ENCODE measurements around the gene SGSM1. TPM values are rescaled to one million over a fixed set of nuclear protein-coding genes. Genes with fewer than 3 reads are reported as not detected.
"Not testable (repeated sequence)": the region's sequence is repeated elsewhere in the genome, so short reads cannot be mapped to it uniquely, and the experiment has no call there.

SGSM1 gene
- total RNA-seq, 2 donors from 2014 or later = 0.70 to 3.0 TPM

GRCh38 chr22:24836282-24836681, 30.3 kb downstream of the SGSM1 start:
- no peaks in the 10 kb centered on the region for H3K9me3 ChIP-seq (ENCODE audit: control insufficient read depth, low read length, poor library complexity, severe bottlenecking)
- H3K27me3 Mint-ChIP-seq = peaks cover 7% of the 10 kb centered on the region
- peaks cover 12% of the 10 kb centered on the region for H3K4me1 Mint-ChIP-seq
- ATAC-seq (no peak), DNase-seq (no peak)
- H3K36me3 Mint-ChIP-seq (ENCODE audit: low read depth) = peaks cover 8% of the 10 kb centered on the region
- no peak overlapping the region for H3K4me3 Mint-ChIP-seq
- no peak overlapping the region for H3K27ac Mint-ChIP-seq

- not testable (repeated sequence) for H3K4me1 Mint-ChIP-seq; DNase-seq; H3K9me3 ChIP-seq (ENCODE audit: control insufficient read depth, low read length, poor library complexity, severe bottlenecking); H3K4me3 Mint-ChIP-seq; H3K27me3 Mint-ChIP-seq; H3K27ac Mint-ChIP-seq; ATAC-seq; H3K36me3 Mint-ChIP-seq (ENCODE audit: low read depth)
These were observed 31.5 kb downstream of the SGSM1 start for GRCh38 chr22:24837517-24837916.

GRCh38 chr22:24841261-24841660, 35.2 kb downstream of the SGSM1 start:
- H3K27me3 Mint-ChIP-seq = no peaks in the 10 kb centered on the region
- H3K27ac Mint-ChIP-seq = no peak overlapping the region
- H3K4me1 Mint-ChIP-seq = peaks cover 3% of the 10 kb centered on the region
- H3K9me3 ChIP-seq (ENCODE audit: control insufficient read depth, low read length, poor library complexity, severe bottlenecking) = no peaks in the 10 kb centered on the region
- ATAC-seq (no peak), DNase-seq (no peak)
- H3K36me3 Mint-ChIP-seq (ENCODE audit: low read depth) = no peaks in the 10 kb centered on the region
- H3K4me3 Mint-ChIP-seq = no peak overlapping the region

- ATAC-seq (no peak), DNase-seq (no peak)
- no peaks in the 10 kb centered on the region for H3K9me3 ChIP-seq (ENCODE audit: control insufficient read depth, low read length, poor library complexity, severe bottlenecking)
- H3K27ac Mint-ChIP-seq = no peak overlapping the region
- H3K4me3 Mint-ChIP-seq = no peak overlapping the region
- no peaks in the 10 kb centered on the region for H3K27me3 Mint-ChIP-seq
- H3K4me1 Mint-ChIP-seq = peaks cover 5% of the 10 kb centered on the region
- H3K36me3 Mint-ChIP-seq (ENCODE audit: low read depth) = peaks cover 4% of the 10 kb centered on the region
These were observed 37.0 kb downstream of the SGSM1 start for GRCh38 chr22:24843048-24843447.

GRCh38 chr22:24845041-24845898, 39.3 kb downstream of the SGSM1 start:
- H3K9me3 ChIP-seq (ENCODE audit: control insufficient read depth, low read length, poor library complexity, severe bottlenecking) = no peaks in the 10 kb centered on the region
- H3K36me3 Mint-ChIP-seq (ENCODE audit: low read depth) = peaks cover 4% of the 10 kb centered on the region
- H3K4me1 Mint-ChIP-seq = peaks cover 8% of the 10 kb centered on the region
- H3K27ac Mint-ChIP-seq = no peak overlapping the region
- no peak for DNase-seq
- H3K4me3 Mint-ChIP-seq = no peak overlapping the region
- ATAC-seq = no peak
- H3K27me3 Mint-ChIP-seq = no peaks in the 10 kb centered on the region

DNA sequence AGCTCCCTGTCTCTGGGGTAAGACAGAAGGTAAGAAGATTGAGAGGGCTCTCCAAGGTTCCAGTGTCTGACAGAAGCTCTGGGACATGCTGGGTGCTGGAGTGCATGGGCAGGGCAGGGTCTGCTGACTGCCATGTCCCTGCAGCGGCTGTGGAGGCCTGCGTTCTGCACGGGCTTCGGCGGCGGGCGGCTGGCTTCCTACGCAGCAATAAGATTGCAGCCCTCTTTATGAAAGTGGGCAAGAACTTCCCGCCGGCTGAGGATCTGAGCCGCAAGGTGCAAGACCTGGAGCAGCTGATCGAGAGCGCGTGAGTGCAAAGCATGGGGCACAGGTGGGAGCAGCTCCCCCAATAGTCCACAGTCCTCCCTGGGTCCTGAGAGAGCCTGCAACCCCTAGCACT, 41.5 kb downstream of the SGSM1 start:
- no peak overlapping the region for H3K4me3 Mint-ChIP-seq
- no peak for ATAC-seq

GRCh38 chr22:24848559-24849168, 42.7 kb downstream of the SGSM1 start:
- H3K4me3 Mint-ChIP-seq = no peak overlapping the region
- peaks cover 6% of the 10 kb centered on the region for H3K4me1 Mint-ChIP-seq
- no peak overlapping the region for H3K27ac Mint-ChIP-seq
- ATAC-seq = no peak
- H3K27me3 Mint-ChIP-seq = no peaks in the 10 kb centered on the region
- DNase-seq = no peak
- peaks cover 4% of the 10 kb centered on the region for H3K36me3 Mint-ChIP-seq (ENCODE audit: low read depth)
- H3K9me3 ChIP-seq (ENCODE audit: control insufficient read depth, low read length, poor library complexity, severe bottlenecking) = no peaks in the 10 kb centered on the region

More for the DNA sequence above, 41.5 kb downstream of the SGSM1 start:
- H3K4me1 Mint-ChIP-seq = peaks cover 6% of the 10 kb centered on the region
- no peak overlapping the region for H3K27ac Mint-ChIP-seq
- no peaks in the 10 kb centered on the region for H3K27me3 Mint-ChIP-seq
- peaks cover 4% of the 10 kb centered on the region for H3K36me3 Mint-ChIP-seq (ENCODE audit: low read depth)
- no peak for DNase-seq
- H3K9me3 ChIP-seq (ENCODE audit: control insufficient read depth, low read length, poor library complexity, severe bottlenecking) = no peaks in the 10 kb centered on the region

- ATAC-seq (no peak), DNase-seq (no peak)
- Mint-ChIP-seq H3K27me3 (no peaks in the 10 kb centered on the region), H3K36me3 (ENCODE audit: low read depth) (peaks cover 5% of the 10 kb centered on the region), H3K4me3 (no peak overlapping the region), H3K4me1 (no peaks in the 10 kb centered on the region), H3K27ac (no peak overlapping the region)
- H3K9me3 ChIP-seq (ENCODE audit: control insufficient read depth, low read length, poor library complexity, severe bottlenecking) = no peaks in the 10 kb centered on the region
These were observed 49.8 kb downstream of the SGSM1 start for GRCh38 chr22:24855794-24856193.

- no peaks in the 10 kb centered on the region for H3K9me3 ChIP-seq (ENCODE audit: control insufficient read depth, low read length, poor library complexity, severe bottlenecking)
- no peak overlapping the region for H3K27ac Mint-ChIP-seq
- H3K36me3 Mint-ChIP-seq (ENCODE audit: low read depth) = peaks cover 5% of the 10 kb centered on the region
- DNase-seq = no peak
- H3K4me3 Mint-ChIP-seq = no peak overlapping the region
- H3K4me1 Mint-ChIP-seq = no peaks in the 10 kb centered on the region
- H3K27me3 Mint-ChIP-seq = no peaks in the 10 kb centered on the region
- no peak for ATAC-seq
These were observed 51.6 kb downstream of the SGSM1 start for GRCh38 chr22:24857576-24857975.

GRCh38 chr22:24859587-24859986, 53.6 kb downstream of the SGSM1 start:
- no peaks in the 10 kb centered on the region for H3K9me3 ChIP-seq (ENCODE audit: control insufficient read depth, low read length, poor library complexity, severe bottlenecking)
- peaks cover 5% of the 10 kb centered on the region for H3K36me3 Mint-ChIP-seq (ENCODE audit: low read depth)

DNA sequence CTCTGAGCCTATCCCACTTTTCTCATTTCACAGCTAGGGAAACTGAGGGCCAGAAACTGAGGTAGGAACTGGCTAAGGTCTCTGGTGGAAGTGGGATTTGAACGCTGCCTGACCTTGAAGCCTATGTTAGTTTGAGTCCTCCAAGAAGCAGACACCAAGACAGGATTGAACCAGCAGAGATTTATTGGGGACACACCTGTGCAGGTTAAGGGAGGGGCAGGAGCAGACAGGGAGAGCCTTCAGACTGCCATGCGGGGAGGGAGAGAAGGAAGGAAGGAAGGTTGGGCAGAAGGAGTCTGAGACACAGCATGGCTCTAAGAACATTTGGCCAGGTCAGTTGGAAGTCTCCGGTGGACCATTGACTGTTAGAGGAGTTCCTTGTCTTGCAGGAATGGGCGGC, 59.5 kb downstream of the SGSM1 start:
- Mint-ChIP-seq H3K4me3 (no peak overlapping the region), H3K27me3 (peaks cover 8% of the 10 kb centered on the region), H3K4me1 (no peaks in the 10 kb centered on the region), H3K27ac (no peak overlapping the region), H3K36me3 (ENCODE audit: low read depth) (no peaks in the 10 kb centered on the region)
- no peak for DNase-seq
- no peaks in the 10 kb centered on the region for H3K9me3 ChIP-seq (ENCODE audit: control insufficient read depth, low read length, poor library complexity, severe bottlenecking)
- no peak for ATAC-seq

More at GRCh38 chr22:24859587-24859986, 53.6 kb downstream of the SGSM1 start:
- ATAC-seq = no peak
- no peak for DNase-seq
- H3K27me3 Mint-ChIP-seq = no peaks in the 10 kb centered on the region
- H3K4me1 Mint-ChIP-seq = no peaks in the 10 kb centered on the region
- no peak overlapping the region for H3K4me3 Mint-ChIP-seq
- no peak overlapping the region for H3K27ac Mint-ChIP-seq

DNA sequence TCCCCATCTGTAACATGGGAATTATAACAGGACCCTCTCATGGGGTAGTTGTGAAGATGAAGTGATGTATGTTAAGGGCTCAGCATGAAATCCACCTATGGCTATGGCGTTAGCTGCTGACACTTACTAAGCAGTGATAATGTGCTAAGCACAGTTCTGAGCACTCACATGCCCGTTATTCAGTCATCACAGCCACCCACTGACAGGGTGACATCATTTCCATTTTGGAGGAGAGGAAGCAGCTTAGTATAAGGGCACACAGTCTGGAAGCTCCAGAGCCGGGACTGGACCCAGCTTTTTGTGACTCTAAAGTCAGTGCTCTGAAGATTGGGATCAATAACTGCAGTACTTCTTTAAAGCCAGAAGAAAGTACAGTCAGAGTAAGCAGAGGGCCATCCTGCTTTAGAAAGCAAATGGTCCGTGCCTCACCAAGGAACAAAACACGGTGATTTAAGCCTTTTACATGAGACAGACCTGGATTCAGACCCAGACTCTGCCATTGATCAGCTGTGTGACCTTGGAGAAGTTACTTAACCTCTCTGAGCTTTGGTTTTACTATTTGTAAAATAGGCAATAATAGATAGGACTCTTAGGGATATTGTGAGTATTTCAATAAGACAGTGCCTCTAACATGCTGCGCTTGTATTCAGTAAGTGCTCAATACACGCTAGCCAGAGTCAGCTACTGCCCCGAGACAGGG, 61.5 kb downstream of the SGSM1 start:
- H3K4me1 Mint-ChIP-seq = no peaks in the 10 kb centered on the region
- no peaks in the 10 kb centered on the region for H3K36me3 Mint-ChIP-seq (ENCODE audit: low read depth)
- peaks cover 8% of the 10 kb centered on the region for H3K27me3 Mint-ChIP-seq
- H3K4me3 Mint-ChIP-seq = no peak overlapping the region
- H3K9me3 ChIP-seq (ENCODE audit: control insufficient read depth, low read length, poor library complexity, severe bottlenecking) = no peaks in the 10 kb centered on the region
- no peak overlapping the region for H3K27ac Mint-ChIP-seq
- ATAC-seq = no peak
- no peak for DNase-seq

GRCh38 chr22:24868979-24869378, 63.0 kb downstream of the SGSM1 start:
- ATAC-seq (no peak), DNase-seq (no peak)
- peaks cover 8% of the 10 kb centered on the region for H3K27me3 Mint-ChIP-seq
- H3K27ac Mint-ChIP-seq = no peak overlapping the region
- no peaks in the 10 kb centered on the region for H3K4me1 Mint-ChIP-seq
- H3K36me3 Mint-ChIP-seq (ENCODE audit: low read depth) = no peaks in the 10 kb centered on the region
- no peaks in the 10 kb centered on the region for H3K9me3 ChIP-seq (ENCODE audit: control insufficient read depth, low read length, poor library complexity, severe bottlenecking)
- H3K4me3 Mint-ChIP-seq = no peak overlapping the region
